Medulla oblongata (tissue), 1 donor: ENCODE results near the gene SLC39A11.

Source experiments
- DNase-seq: peaks from one replicate; pipeline ENCODE4 v3.0.0-alpha.2; 2015; ENCODE audit errors: extremely low spot score

The SLC39A11 gene

GRCh38 chr17:73042809-73043685, 49.4 kb downstream of the SLC39A11 start:
- peak; percentile 44 for DNase-seq

GRCh38 chr17:73042225-73042624, 50.3 kb downstream of the SLC39A11 start:
- no peak for DNase-seq

- DNase-seq, result no peak
These were observed 53.2 kb downstream of the SLC39A11 start for GRCh38 chr17:73039282-73039681.

- no peak for DNase-seq
These were observed 61.0 kb downstream of the SLC39A11 start for GRCh38 chr17:73031472-73031871.

GRCh38 chr17:73030995-73031394, 61.5 kb downstream of the SLC39A11 start:
- no peak for DNase-seq

GRCh38 chr17:73030501-73030921, 62.0 kb downstream of the SLC39A11 start:
- DNase-seq, result no peak

- no peak for DNase-seq
These were observed 62.5 kb downstream of the SLC39A11 start for GRCh38 chr17:73029991-73030390.

GRCh38 chr17:73029021-73029420, 63.5 kb downstream of the SLC39A11 start:
- DNase-seq, result no peak

- no peak for DNase-seq
These were observed 64.2 kb downstream of the SLC39A11 start for GRCh38 chr17:73028299-73028755.

- no peak for DNase-seq
These were observed 65.3 kb downstream of the SLC39A11 start for GRCh38 chr17:73027130-73027741.

GRCh38 chr17:73025041-73025560, 67.4 kb downstream of the SLC39A11 start:
- DNase-seq, result no peak

GRCh38 chr17:73023759-73024158, 68.7 kb downstream of the SLC39A11 start:
- no peak for DNase-seq

GRCh38 chr17:73022694-73023093, 69.8 kb downstream of the SLC39A11 start:
- DNase-seq, result no peak

GRCh38 chr17:73021771-73022170, 70.7 kb downstream of the SLC39A11 start:
- DNase-seq, result no peak

- no peak for DNase-seq
These were observed 72.4 kb downstream of the SLC39A11 start for GRCh38 chr17:73020110-73020509.

GRCh38 chr17:73018599-73018998, 73.9 kb downstream of the SLC39A11 start:
- DNase-seq, result no peak

- no peak for DNase-seq
These were observed 74.8 kb downstream of the SLC39A11 start for GRCh38 chr17:73017658-73018057.

GRCh38 chr17:73015722-73016276, 76.7 kb downstream of the SLC39A11 start:
- no peak for DNase-seq

GRCh38 chr17:73013816-73014663, 78.4 kb downstream of the SLC39A11 start:
- no peak for DNase-seq

- no peak for DNase-seq
These were observed 79.2 kb downstream of the SLC39A11 start for GRCh38 chr17:73013301-73013700.

GRCh38 chr17:73011016-73011486, 81.4 kb downstream of the SLC39A11 start:
- no peak for DNase-seq
